Mammary epithelial cell (primary cell): ENCODE data around the gene INPPL1.

Source experiments
- CTCF ChIP-seq, 2 donors: IDR thresholded peaks in 1 of 2; conservative IDR thresholded peaks in 1 of 2; 2 replicates each; pipeline ENCODE4 v1.5.1; 2011 to 2012; ENCODE audit warnings: inconsistent platforms in 2 of 2, low read length in 2 of 2, mild to moderate bottlenecking in 2 of 2, control low read depth in 1 of 2, low read depth in 1 of 2; ENCODE audit not compliant: insufficient read depth in 1 of 2; ENCODE audit errors: extremely low read depth in 1 of 2
- EZH2 ChIP-seq: IDR thresholded peaks from 2 replicates; pipeline ENCODE4 v1.6.1; 2012; ENCODE audit warnings: low read length, inconsistent platforms, borderline replicate concordance

GRCh38 chr11:72228844-72229231 lies 4.3 kb downstream of the INPPL1 start:
- no peak for TF ChIP-seq CTCF (conservative IDR thresholded peaks at IDR 0.05 in 1 of 2, IDR thresholded peaks at IDR 0.05 in 1 of 2; ENCODE audit: extremely low read depth in 1 of 2, insufficient read depth in 1 of 2, low read depth in 1 of 2, low read length in 2 of 2)
- no peak for TF ChIP-seq EZH2
